ENCODE data around the gene EEF1AKMT2. TPM values are rescaled to one million over a fixed set of nuclear protein-coding genes. Genes with fewer than 3 reads are reported as not detected.
A peak's percentile ranks its signal among the peaks of the same experiment; 100 is the strongest.

The EEF1AKMT2 gene
- total and polyA plus RNA-seq, 9 of the 15 experiments (the other 6 are each of a cell fraction or from before 2014, with no cell fraction given): 9.3 to 34.3 (median 23.7) TPM

DNA sequence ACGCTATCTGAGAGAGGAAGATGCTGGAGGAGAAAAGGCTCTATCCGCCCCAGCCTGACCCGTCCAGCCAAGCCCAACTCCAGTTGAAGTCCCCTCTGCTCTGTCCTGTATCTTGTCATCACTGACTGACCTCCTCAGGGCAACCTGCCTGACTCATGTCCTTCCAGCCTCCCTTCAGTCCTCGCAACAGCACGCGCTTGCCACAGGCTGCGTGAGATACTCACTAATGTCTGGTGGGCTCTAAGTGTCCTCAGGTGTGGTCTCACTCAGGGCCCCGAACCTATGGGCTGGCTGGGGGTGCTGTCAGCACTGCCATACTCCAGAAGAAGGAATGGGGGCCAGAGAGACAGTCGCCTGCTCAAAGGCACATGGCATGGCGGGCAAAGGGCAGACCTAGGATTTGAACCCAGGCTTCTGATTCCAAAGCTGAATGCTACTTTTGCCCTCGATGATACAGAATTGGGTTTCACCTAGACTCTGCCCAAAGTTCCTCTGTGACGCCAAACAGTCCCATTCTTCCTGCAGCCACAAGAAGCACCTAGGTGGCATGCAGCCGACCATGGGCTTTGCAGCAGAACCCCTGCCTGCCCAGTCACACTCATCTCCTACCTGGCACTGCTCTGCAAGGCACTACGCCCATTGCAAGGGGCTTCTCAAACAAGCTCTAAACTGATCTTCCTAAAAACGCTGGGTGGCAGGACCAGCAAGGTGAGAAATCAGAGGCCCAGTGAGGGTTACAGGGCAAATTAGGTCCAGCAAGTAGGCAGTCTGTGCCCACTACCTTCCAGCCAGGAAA lies 56.0 kb downstream of the EEF1AKMT2 start (continued):
- TF ChIP-seq, protein P1, sequence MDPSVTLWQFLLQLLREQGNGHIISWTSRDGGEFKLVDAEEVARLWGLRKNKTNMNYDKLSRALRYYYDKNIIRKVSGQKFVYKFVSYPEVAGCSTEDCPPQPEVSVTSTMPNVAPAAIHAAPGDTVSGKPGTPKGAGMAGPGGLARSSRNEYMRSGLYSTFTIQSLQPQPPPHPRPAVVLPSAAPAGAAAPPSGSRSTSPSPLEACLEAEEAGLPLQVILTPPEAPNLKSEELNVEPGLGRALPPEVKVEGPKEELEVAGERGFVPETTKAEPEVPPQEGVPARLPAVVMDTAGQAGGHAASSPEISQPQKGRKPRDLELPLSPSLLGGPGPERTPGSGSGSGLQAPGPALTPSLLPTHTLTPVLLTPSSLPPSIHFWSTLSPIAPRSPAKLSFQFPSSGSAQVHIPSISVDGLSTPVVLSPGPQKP (CRISPR knock-in tag; IDR thresholded peaks at IDR 0.05): no peak
- TF ChIP-seq HDAC2 (IDR thresholded peaks at IDR 0.05): no peak
- TF ChIP-seq ILF3 (IDR thresholded peaks at IDR 0.05; ENCODE audit: borderline replicate concordance): no peak
- TF ChIP-seq KHSRP (IDR thresholded peaks at IDR 0.05): no peak
- no peak for TF ChIP-seq ZNF212 (CRISPR knock-in tag; IDR thresholded peaks at IDR 0.05)

DNA sequence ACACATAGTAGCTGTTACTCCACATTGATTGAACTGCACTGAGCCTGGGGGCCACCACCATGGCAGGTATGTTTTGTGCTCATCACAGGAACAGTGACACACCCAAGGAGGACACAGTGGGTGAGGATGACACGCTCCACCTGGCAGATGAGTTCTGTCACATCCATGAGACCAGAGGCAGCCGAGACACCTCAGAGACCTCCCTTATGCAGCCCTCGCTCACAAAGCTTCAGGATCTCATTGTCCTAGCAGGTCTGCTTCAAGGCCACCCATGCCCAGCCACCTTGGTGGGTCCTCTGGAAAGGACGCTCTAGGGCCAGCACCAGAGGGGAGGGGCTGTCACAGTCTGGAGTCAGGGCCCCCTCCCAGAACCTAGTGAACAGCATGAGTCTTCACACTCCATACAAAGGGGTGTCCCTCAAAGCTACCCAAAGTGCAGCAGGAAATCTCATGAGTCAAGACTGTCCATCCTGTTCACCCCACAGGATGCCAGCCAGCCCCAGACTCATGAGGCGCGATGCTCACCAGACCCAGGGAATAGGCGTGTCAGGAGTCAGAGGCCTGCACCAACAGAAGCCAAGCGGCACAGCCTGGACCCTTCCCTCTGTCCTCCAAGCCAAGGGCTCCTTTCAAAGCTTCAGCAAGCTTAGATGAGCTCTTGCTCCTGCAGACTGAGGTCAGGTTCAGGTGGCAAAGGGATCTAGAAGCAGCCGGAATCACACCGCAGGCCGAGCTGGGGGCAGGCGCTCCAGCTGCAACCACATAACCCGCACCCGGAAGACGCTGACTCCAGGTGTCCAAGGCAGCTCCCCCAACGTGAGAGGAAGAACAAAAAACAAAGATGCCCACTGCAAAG lies 57.1 kb downstream of the EEF1AKMT2 start:
- ATAC-seq (no peak), DNase-seq (ENCODE audit: extremely low read depth in 1 of 4, low spot score in 3 of 4) (no peak), FAIRE-seq (no peak)
- WGBS (ENCODE audit: insufficient coverage, low coverage, missing lambda C conversion rate): 91% methylated on average over 15 of the region's 16 CpGs
- no peaks in the 10 kb centered on the region for H3K9me3 ChIP-seq (replicated peaks; ENCODE audit: control insufficient read depth, insufficient read depth, low read depth, low read length)
- in situ Hi-C loops (cut with MboI) (no loop called here), intact Hi-C loops (cut with micrococcal nuclease) (no loop called here)
- peaks cover 33% of the 10 kb centered on the region for H3K79me2 ChIP-seq (ENCODE audit: control insufficient read depth, insufficient read depth, low read length)
- H3K9me1 ChIP-seq (ENCODE audit: control insufficient read depth, insufficient read depth, low read length): no peaks in the 10 kb centered on the region
- no peak overlapping the region for H3K4me2 ChIP-seq (ENCODE audit: insufficient read depth, low read length)
- CTCF ChIA-PET (ENCODE audit: low intra/inter-chr PET ratio): no interaction called here
- no peak overlapping the region for H3K4me3 ChIP-seq
- H2AFZ ChIP-seq (ENCODE audit: low read depth, low read length): no peak overlapping the region
- peaks cover 6 to 18% of the 10 kb centered on the region in 2 experiments; a peak in 4 of 5 replicates for H3K4me1 ChIP-seq (replicated peaks in 1 of 2; ENCODE audit: control insufficient read depth in 2 of 2, insufficient read depth in 2 of 2, low read length in 2 of 2)
- H3K36me3 ChIP-seq (ENCODE audit: control insufficient read depth, insufficient read depth, low read length): peaks cover 16% of the 10 kb centered on the region; the same call in 1 of the 3 replicates
- peaks cover 19% of the 10 kb centered on the region; the same call in 1 of the 2 replicates for H4K20me1 ChIP-seq (replicated peaks; ENCODE audit: control insufficient read depth, insufficient read depth, low read length)
- no TSS peak for BruUV-seq (replicated peaks)
- H3K9ac ChIP-seq (ENCODE audit: insufficient read depth in 1 of 2, low read depth in 2 of 2, low read length in 2 of 2): 0 out of 4 replicates have a peak overlapping the region, but pooled peaks of 1 of the 2 experiments have one; percentile 13
- H3K27ac ChIP-seq (ENCODE audit: extremely low read depth, low read depth, low read length): no peak overlapping the region
- H3K27me3 ChIP-seq (ENCODE audit: control insufficient read depth in 2 of 2, insufficient read depth in 2 of 2, low read length in 2 of 2): no peaks in the 10 kb centered on the region
- POLR2A ChIA-PET: interaction anchor here (0.6 to 0.9 kb wide), 3 partner anchors 11 to 129 kb away, joined by 3 to 4 read pairs (median 3); no protein-coding TSS in a partner anchor
- TF ChIP-seq SNIP1 (IDR thresholded peaks at IDR 0.05; ENCODE audit: low read depth): no peak
- no peak for TF ChIP-seq ZNF174 (CRISPR knock-in tag; IDR thresholded peaks at IDR 0.05)
- TF ChIP-seq, protein P2, sequence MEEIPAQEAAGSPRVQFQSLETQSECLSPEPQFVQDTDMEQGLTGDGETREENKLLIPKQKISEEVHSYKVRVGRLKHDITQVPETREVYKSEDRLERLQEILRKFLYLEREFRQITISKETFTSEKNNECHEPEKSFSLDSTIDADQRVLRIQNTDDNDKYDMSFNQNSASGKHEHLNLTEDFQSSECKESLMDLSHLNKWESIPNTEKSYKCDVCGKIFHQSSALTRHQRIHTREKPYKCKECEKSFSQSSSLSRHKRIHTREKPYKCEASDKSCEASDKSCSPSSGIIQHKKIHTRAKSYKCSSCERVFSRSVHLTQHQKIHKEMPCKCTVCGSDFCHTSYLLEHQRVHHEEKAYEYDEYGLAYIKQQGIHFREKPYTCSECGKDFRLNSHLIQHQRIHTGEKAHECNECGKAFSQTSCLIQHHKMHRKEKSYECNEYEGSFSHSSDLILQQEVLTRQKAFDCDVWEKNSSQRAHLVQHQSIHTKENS (CRISPR knock-in tag; IDR thresholded peaks at IDR 0.05): no peak
- no peak for TF ChIP-seq UBTF (IDR thresholded peaks at IDR 0.05; ENCODE audit: borderline replicate concordance in 1 of 2, low read depth in 2 of 2, low read length in 2 of 2)
- TF ChIP-seq, protein P3, sequence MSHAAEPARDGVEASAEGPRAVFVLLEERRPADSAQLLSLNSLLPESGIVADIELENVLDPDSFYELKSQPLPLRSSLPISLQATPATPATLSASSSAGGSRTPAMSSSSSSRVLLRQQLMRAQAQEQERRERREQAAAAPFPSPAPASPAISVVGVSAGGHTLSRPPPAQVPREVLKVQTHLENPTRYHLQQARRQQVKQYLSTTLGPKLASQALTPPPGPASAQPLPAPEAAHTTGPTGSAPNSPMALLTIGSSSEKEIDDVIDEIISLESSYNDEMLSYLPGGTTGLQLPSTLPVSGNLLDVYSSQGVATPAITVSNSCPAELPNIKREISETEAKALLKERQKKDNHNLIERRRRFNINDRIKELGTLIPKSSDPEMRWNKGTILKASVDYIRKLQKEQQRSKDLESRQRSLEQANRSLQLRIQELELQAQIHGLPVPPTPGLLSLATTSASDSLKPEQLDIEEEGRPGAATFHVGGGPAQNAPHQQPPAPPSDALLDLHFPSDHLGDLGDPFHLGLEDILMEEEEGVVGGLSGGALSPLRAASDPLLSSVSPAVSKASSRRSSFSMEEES (CRISPR knock-in tag; IDR thresholded peaks at IDR 0.05): no peak
- TF ChIP-seq EZH2 (IDR thresholded peaks at IDR 0.05; ENCODE audit: borderline replicate concordance, low read depth, low read length): no peak
- TF ChIP-seq BMI1 (IDR thresholded peaks at IDR 0.05; ENCODE audit: low read length): no peak
